Left colon (tissue), 2 donors: ENCODE measurements around the gene NOX1. TPM values are rescaled to one million over a fixed set of nuclear protein-coding genes. Genes with fewer than 3 reads are reported as not detected.

Experiments used
- ATAC-seq: fragments of 200-7000 bp; cut with Tn5 transposase; one replicate; pipeline ENCODE4 v1.9.1; 2020; ENCODE audit warnings: mild to moderate bottlenecking, moderate library complexity
- DNase-seq, 2 donors: peaks; one replicate each; pipeline ENCODE4 v3.0.0-alpha.2; 2020
- intact Hi-C, 2 donors: fragments of 100-400 bp; cut with DNase I in 1 of 2; cut with micrococcal nuclease in 1 of 2; formaldehyde crosslinking; loops; one replicate each; pipeline versions ENCODE4 v1.11.2 to v1.14.0; 2022; cut with DNase I, micrococcal nuclease
- long read RNA-seq: library from polyadenylated mRNA; unstranded; transcript quantifications from one replicate; pipeline ENCODE4 v2.0.0, GENCODE V29; 2021
- total RNA-seq, 2 donors: library from RNA; stranded (reverse); fragmentation: NEBNext Ultra II Directional; extraction: Animal tissue kit (Norgen Biotek cat#: 25700); gene quantifications; one replicate each; pipeline ENCODE4 v1.2.1, GENCODE V29; 2021
- donor health status: DM: no; HTN: no; CAD: no.
- donor health status: DM: yes; HTN: yes; CAD: no.

NOX1 gene
- 100 to 1,000 TPM in 1 of 2 donors, 10 to 100 TPM in 1; 94.9 to 103 TPM for total RNA-seq
- long read RNA-seq, transcript NOX1-204 (13 exons, 2,529 nt): major isoform, 129 of 220 reads
- long read RNA-seq, transcript NOX1-202 (12 exons, 2,418 nt): minor isoform, 5 of 220 reads
- long read RNA-seq, transcript NOX1-201 (12 exons, 1,734 nt): minor isoform, 38 of 220 reads
- long read RNA-seq, partial matches to known transcripts: 22 of 220 reads
- long read RNA-seq, other reads (novel, unspliced or antisense): 26 of 220 reads

DNA sequence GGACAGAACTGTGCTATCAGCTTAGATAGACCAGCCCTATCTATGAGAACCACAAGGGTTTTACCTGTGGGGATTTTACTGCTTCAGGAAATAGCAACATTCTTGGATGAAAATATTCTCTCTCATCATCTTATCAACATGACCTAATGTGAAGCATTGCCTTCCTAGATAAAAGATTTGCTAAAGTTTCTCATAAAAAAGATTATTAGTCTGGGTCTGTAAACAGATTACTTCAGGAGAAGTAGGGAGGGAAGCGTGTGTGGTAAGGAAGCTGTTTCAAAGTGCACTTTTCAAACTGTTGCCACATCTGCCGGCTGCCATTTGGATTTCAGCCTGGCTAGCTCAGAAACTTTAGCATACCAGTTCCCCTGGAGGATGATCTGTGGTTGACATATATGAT, at the start of gene NOX1:
NOX1 (minus strand) TSS at position 35 of the 400 bp plus-strand sequence. CDS start 220 bp downstream, outside the sequence.
- DNase-seq (peak in 1 of 2 donors; percentile 27), ATAC-seq (peak; percentile 84)
- intact Hi-C loops: no loop called here

DNA sequence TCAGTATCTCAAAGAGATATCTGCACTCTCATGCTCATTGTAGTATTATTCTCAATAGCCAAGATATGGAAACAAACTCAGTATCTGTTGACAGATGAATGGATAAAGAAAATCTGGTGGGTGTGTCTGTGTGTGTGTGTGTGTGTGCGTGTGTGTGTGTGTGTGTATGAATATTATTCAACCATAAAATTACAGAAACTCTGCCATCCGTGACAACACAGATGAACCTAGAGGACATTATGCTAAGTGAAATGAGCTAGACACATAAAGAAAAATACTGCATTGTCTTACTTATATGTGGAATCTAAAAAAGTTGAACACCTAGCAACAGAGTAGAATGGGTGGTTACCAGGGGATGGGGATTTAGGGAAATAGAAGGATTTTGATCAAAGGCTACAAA, 41.4 kb upstream of the NOX1 start:
- intact Hi-C loops: no loop called here
- ATAC-seq (no peak), DNase-seq (no peak)

DNA sequence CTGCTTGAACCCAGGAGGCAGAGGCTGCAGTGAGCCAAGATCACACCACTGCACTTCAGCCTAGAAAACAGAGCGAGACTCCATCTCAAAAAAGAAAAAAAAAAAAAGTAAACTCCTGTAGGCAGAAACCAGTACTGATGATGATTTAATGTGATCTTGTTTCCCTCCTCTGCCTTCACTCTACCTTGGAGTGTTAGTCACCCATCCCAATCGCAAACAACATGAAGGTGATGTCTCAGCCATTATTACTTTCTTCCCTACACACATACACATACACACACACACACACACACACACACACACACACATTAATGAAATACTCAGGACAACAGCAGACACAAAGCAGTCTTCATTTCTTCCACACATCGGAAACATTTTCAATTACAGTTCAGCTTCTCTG, 39.0 kb upstream of the NOX1 start:
- ATAC-seq (no peak), DNase-seq (no peak)
- intact Hi-C loops: no loop called here

DNA sequence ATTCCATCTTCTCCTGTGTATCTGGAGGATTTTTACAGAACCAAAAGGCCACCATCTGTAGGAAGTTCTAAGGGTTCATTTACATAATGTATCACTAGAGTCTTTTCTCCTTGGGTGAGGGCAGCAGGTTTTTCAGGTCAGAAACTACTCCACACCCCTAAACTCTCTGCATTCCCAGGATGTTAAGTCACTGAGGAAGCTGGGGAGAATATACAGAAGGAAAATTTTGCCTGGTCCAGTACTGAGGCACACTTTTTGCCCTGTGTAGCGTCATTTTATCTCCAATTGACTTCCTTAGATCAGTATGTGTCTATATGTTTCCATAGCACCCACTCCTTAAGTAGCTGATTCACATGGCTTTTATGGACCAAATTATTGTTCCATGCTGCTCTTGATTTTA, 37.6 kb upstream of the NOX1 start:
- intact Hi-C loops: no loop called here
- DNase-seq: no peak
- no peak for ATAC-seq

DNA sequence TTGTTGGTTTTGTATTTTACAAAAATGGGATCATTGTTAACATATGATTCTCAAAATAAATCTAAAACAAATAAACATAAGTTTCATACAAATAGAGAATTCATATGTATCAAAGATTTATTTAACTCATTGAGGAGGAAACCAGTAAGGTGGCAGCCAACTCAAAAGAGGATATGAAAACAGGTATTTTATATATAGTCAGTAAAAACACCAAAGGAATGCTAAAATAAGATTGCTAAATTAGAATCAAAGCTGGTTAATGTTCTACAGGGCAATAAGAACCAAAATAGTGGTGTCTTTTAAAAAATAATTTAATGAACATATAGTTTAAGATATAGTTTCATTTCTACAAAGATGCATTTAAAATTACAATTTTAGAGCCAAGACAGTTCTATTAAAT, 31.5 kb upstream of the NOX1 start:
- DNase-seq: no peak
- intact Hi-C loops: no loop called here

DNA sequence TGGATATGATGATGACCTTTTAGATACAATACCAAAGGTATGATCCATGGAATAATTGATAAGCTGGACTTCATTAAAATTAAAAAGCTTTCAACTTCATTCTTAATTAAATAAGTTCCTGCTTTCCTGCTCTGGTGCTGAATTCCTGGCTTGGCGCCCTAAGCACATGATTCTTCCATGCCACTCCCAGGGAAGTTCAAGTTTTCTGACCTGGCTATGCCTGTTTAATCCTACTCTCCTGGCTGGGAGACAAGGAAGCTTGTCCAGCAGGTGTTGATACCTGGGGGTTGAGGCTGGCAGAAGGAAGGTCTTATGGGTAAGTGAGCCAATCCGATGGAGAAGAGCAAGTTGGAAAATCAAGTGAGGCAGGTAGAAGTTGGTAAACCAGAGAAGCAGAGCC, 30.3 kb upstream of the NOX1 start:
- DNase-seq (peak; percentile 51 to 70), ATAC-seq (peak; percentile 97)
- intact Hi-C loops: no loop called here

More for the DNA sequence above, 31.5 kb upstream of the NOX1 start:
- ATAC-seq: no peak

DNA sequence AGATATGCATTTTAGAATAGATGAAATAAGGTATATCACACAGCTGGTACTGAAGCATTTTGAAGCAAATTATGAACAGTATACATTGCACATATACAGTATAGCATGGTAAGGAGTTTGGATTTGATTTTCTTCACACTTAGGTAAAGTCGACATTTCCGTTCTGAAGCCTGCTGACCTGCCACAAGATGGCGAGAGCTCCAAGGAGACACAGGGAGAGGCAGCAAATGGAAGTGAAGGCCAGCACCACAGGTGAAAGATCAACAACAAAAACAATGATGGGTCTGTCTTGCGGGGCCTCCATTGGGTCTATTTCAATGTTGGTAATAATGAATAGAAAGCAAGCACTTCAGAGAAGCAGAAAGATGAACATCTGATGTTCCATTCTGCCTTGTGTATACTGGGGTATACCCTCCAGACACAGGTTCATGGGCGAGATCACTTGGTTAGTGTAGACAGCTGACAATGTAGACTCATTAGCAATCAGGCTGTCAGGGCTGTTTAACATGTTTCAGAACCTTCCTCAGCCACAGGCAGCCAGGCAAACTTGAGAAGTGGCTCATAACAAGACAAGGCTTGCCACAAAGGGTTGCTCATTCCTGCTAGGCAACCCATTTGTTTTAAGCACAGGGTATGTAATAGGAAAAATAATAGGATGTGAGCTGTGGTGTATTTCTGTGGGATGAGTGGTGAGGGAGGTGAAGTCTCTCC, 21.4 kb upstream of the NOX1 start:
- DNase-seq (peak in 1 of 2 donors; percentile 25), ATAC-seq (peak; percentile 79)
- intact Hi-C loops: loop anchor here in 1 of 2 donors (10.0 kb wide), 1 partner anchor 389 kb away; no protein-coding TSS in a partner anchor

DNA sequence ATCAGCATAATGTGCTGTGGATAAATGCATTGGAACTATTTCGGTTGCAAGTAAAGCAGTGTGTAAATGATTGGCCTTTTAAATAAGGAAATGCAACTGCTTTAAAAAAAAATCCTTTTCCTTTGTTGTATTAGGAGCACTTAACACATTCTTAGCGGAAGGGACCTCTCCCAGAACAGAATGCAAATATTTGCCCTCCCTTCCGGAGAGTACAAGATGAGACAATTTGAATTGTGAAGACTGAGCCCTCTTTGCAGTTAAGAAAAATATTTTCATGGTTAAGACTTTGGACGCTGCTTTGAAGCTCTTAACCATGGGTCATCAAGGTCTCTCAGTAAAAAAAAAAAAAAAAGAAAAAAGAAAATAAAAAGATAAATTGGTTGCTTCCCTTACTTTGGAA, 9.5 kb upstream of the NOX1 start:
- intact Hi-C loops: no loop called here
- DNase-seq (no peak), ATAC-seq (peak; percentile 59)

DNA sequence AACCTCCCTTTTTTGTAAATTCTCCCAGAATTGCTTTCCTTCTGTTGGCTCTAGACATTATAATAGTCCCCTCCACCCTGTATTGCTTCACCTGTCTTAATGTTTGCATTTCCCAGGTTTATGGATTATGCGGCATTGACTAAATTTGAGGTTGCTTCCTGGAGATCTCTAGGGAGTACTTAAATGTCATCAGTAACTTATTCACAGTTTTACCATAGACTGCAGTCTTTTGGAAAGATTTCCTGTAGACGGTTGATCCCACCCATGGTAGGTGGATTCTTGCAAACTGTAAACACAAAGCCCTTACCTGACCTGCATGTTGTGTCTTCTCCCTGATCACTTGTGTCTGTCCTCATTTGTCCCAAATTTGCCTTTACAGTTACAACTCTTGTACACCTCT, 6.2 kb upstream of the NOX1 start:
- ATAC-seq (peak; percentile 82), DNase-seq (no peak)
- intact Hi-C loops: no loop called here

DNA sequence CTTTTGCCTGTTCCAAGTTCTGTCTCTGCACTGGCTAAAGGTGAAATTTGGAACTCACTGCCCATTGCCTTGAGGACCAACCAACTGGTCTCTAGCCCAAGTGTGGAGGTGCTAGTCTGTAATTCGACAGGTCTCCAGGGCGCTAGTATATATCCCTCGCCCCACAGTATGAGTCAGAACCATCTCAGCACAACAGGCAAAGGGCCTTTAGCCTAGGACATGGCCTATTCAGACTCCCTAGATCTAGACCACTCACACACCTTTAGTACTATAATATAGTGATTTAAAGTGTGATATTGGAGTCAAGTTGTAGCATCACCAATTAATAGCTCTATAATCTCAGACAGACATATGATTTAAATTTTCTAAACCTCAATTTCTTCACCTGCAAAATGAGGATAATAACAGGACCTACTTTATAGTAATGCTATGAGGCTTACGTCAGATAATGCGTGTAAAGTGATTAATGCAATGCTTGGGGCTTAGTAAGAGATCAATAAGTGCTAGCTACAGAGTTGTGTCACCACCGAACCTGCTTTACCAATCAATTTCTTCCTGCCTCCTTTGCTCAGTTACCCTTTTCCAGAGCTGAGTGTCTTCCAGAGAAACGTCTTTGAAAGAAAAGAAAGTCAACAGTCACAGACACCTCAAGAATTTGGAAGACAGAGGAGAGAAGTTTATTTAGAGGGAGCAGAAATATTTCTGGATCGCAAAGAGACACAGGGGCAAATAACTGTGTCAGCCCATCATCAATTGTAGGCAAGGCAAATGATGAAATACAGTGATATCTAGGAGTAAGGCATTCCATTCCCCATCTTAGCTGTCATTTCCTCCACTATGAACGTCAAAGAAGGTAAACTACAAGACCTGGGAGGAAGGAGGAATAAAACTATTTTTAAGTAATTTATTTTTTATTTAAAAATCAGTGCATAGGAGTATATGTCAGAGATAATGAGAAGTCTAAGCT, 2.3 kb downstream of the NOX1 start:
- DNase-seq (no peak), ATAC-seq (peak; percentile 34)
- intact Hi-C loops: no loop called here

DNA sequence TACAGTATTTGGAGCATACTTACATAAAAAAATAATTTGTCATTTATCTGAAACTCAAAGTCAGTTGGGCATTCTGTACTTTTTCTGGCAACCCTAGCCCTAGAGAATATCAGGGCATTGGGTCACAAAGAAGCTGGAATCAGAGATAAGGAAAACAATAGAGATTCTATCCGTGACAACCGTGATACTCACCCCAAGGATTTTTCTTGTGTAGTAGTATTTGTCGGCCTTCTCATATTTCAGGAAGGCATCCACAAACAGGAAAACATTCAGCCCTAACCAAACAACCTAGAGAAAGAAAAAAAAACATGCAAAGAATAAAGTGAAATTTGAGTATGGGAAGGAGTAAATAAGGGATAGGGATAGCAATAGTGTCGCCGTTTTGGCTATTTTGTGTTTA, 3.6 kb downstream of the NOX1 start:
- ATAC-seq (no peak), DNase-seq (no peak)
- intact Hi-C loops: no loop called here

DNA sequence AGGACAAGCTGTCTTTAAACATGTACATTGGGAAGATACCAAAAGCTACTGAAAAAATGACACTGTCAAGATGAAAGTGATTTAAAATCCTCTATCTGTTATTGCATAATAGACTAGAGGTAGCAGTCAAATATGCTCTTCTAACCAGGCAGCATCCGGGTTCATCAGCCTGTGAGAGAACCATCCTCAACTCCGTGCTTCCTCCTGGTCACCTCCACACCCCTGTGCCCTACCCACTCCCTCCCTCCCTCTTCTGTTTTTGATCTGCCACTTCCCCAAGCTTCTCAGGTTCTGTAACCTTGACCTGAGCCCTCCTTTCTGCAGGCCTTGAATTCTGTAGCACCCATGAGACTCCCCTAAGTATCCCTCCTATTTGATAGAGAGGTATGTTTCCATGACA, 5.9 kb downstream of the NOX1 start:
- peak; percentile 74 for ATAC-seq
- intact Hi-C loops: no loop called here
- DNase-seq: no peak

DNA sequence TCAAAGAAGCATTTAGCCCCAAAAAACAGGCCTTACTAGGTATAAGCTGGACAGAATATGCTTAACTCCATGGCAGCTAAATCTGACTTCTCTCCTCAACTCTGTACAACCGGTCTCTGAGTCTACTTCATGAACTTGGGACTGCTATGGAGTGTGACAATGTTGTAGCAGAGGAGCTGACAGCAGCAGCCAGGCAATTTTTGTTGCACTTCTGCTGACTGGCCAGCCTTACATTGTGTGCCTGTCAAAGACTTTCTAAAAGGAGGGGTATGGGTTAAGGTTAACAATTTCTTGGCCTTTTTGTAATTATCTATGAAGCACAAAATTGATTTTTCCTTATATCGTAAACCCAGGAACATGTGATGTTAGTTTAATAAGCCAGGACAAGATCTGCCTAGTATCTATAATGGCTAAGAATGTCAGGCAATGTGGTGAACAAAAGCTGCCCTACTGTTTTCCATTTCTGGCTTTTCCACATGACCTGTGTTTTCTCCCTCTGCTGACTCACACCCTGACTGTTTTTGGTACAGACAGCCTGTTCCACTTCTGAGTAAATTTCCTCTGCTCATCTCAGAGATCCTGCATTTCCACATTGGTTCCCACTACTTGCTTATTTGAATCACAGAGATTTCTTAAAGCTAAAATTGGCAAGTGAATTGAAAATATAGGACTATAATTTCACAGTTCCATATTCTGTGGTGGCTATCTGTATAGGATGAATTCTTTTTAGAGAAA, 9.3 kb downstream of the NOX1 start:
- DNase-seq (no peak), ATAC-seq (no peak)
- intact Hi-C loops: no loop called here

DNA sequence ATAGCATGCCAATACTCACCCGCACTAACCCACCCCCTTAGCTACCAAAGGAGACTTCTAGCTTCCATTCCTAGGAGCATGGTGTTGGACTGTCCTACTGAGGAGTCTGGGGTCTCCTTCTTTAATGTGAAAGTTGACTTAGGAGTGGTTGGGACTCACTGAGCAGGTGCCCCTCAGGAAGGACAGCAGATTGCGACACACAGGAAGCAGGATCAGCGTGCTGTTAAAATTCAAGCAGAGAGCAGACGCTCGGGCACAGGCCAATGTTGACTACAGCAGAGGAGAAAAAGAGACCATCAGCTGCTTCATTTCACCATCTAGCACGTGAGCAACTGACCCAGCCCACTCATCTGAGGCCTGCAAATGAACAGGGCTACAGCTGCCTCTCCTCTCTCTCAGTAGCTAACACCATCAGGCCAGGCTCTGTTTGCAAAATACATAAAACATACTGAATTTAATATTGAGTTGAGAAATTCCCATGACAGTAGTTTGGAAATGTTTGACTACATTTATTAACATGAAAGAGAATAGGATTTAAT, 10.8 kb downstream of the NOX1 start:
- DNase-seq: no peak
- ATAC-seq: no peak
- intact Hi-C loops: no loop called here

DNA sequence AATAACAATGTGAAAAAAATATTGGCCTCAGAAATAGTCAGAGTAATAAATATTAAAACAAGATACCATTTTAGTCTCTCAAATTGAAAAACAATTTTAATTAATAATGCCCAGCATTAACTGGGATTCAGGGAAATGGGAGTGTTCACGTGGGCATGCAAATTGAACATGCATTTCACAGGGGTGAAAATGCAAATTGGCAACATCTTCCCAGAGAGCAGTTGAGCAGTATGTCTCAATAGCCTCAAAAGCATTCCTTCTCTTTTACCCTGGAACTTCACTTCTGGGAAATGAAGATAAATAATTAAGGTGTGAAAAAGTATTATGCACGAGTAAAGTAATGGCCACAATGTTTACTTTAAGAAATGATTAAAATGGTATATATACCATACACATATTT, 21.3 kb downstream of the NOX1 start:
- no peak for ATAC-seq
- no peak for DNase-seq
- intact Hi-C loops: no loop called here

DNA sequence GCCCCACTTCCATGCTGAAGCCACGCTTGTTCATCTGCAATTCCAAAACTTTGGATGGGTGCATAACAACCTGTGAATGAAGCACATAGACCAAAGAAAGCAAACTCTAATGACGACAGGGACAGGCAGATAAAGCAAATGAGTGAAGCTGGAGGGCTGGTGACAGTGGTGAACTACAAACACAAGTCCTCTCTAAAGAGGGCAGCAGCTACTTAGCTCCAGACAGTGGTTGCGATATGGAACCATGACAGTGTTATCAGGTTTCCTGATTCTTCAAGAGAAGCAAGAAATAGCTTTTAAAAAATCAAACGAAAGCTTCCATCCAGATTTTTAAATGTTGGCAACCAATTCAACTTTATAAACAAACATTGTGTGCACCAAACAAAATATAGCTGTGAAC, 23.8 kb downstream of the NOX1 start:
- intact Hi-C loops: no loop called here
- no peak for DNase-seq
- no peak for ATAC-seq

DNA sequence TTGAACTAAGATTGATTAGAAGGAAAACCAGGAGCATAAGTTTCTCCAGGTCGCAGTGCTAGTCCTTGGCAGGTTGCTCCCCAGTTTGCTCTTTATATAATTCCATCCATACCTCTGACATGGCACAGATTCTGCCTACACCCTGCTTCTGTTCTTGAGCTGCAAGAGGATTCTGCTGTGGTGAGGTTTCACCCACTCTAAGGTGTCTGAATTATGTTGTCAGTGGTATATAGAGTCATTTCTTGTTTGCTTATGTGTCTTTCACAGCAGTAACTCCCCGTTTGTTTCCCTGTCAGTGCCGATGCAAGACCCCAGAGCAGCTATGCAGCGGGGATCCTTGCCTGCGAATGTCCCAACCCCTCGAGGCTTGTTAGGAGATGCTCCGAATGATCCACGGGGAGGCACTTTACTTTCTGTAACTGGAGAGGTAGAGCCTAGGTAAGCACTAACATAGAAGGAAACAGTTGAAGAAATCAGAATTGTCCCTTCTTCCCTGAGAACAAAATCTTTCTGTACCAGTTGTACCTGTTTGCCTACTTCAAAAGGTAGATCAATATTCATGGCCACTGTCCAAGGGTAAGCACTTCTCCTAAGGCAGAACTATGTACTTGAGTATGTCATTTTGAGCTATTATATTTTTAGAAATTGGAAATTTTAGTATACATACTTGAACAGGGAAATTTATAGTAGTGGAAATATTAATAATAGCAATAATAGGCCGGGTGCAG, 42.8 kb downstream of the NOX1 start:
- intact Hi-C loops: no loop called here
- DNase-seq: no peak
- ATAC-seq: no peak

DNA sequence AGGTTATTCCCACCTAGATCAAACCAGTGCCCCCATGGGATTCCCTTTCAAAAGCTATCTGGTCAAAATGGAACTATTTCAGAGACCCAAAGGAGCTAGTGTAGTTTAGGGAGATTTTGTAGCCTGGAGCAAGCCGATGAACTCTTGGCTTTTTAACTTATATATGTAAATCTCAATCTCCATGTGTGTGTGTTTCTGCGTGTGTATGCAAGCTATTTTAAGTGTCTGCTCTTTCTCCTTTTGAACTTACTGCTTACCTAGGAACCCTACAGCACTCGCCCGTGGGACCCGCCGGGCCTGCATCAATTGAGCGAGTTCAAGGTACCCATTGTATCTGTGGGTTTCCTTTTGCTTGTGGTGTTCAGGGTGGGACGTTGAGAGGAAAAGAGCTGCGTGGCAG, 43.6 kb downstream of the NOX1 start:
- ATAC-seq (no peak), DNase-seq (no peak)
- intact Hi-C loops: no loop called here
